Left lung (tissue), 10 donors: ENCODE measurements around the gene TRH. TPM values are rescaled to one million over a fixed set of nuclear protein-coding genes. Genes with fewer than 3 reads are reported as not detected.
"Not testable (repeated sequence)": the region's sequence is repeated elsewhere in the genome, so short reads cannot be mapped to it uniquely, and the experiment has no call there.

Experiments
- ATAC-seq: fragments of 200-7000 bp; cut with Tn5 transposase; one replicate; pipeline ENCODE4 v1.9.1; 2020; ENCODE audit warnings: moderate library complexity
- DNase-seq, 4 donors: peaks; one replicate each; pipeline ENCODE4 v3.0.0-alpha.2; 2013 to 2020
- H3K27ac ChIP-seq, 2 donors: fragments of 200-600 bp; sonication (generic) in 1 of 2; one replicate each; pipeline versions ENCODE4 v1.5.0 to v1.8.0; 2020 to 2021
- H3K27me3 ChIP-seq, 2 donors: fragments of 200-600 bp; sonication (generic) in 1 of 2; one replicate each; pipeline versions ENCODE4 v1.5.0 to v1.8.0; 2020 to 2021
- H3K36me3 ChIP-seq, 2 donors: fragments of 200-600 bp; sonication (generic) in 1 of 2; one replicate each; pipeline versions ENCODE4 v1.5.0 to v1.8.0; 2020 to 2021
- H3K4me1 ChIP-seq, 2 donors: fragments of 200-600 bp; one replicate each; pipeline ENCODE4 v1.8.0; 2021
- H3K4me3 ChIP-seq, 2 donors: fragments of 200-600 bp; sonication (generic) in 1 of 2; one replicate each; pipeline versions ENCODE4 v1.5.0 to v1.8.0; 2020 to 2021; ENCODE audit warnings: mild to moderate bottlenecking in 1 of 2
- H3K9me3 ChIP-seq, 2 donors: fragments of 200-600 bp; sonication (generic) in 1 of 2; one replicate each; pipeline versions ENCODE4 v1.5.0 to v1.8.0; 2020 to 2021
- intact Hi-C, 2 donors: fragments of 100-400 bp; cut with DNase I; formaldehyde crosslinking; loops; one replicate each; pipeline versions ENCODE4 v1.11.2 to v1.14.2; 2022
- polyA plus RNA-seq, 6 donors: library from polyadenylated mRNA; unstranded; fragments of 120-200 nt; gene quantifications; one replicate each; pipeline ENCODE4 v1.2.1, GENCODE V29; 2013; ENCODE audit not compliant: insufficient read length in 6 of 6
- total RNA-seq, 2 donors: library from RNA; stranded (reverse); fragmentation: NEBNext Ultra II Directional; extraction: Animal tissue kit (Norgen Biotek cat#: 25700); gene quantifications; one replicate each; pipeline ENCODE4 v1.2.1, GENCODE V29; 2021
- TF ChIP-seq, protein P1 (sequence below), 2 donors: fragments of 200-600 bp; sonication (generic) in 1 of 2; IDR thresholded peaks; one replicate each; pipeline versions ENCODE4 v1.5.0 to v1.8.0; 2021; ENCODE audit warnings: antibody characterized with exemption in 2 of 2
- donor health status: DM: no; HTN: yes; CAD: no.
- donor health status: DM: no; HTN: no; CAD: no.

Gene TRH
- total and polyA plus RNA-seq, 8 donors: 0.21 to 0.57 (median 0.39) TPM; not detected in 2

DNA sequence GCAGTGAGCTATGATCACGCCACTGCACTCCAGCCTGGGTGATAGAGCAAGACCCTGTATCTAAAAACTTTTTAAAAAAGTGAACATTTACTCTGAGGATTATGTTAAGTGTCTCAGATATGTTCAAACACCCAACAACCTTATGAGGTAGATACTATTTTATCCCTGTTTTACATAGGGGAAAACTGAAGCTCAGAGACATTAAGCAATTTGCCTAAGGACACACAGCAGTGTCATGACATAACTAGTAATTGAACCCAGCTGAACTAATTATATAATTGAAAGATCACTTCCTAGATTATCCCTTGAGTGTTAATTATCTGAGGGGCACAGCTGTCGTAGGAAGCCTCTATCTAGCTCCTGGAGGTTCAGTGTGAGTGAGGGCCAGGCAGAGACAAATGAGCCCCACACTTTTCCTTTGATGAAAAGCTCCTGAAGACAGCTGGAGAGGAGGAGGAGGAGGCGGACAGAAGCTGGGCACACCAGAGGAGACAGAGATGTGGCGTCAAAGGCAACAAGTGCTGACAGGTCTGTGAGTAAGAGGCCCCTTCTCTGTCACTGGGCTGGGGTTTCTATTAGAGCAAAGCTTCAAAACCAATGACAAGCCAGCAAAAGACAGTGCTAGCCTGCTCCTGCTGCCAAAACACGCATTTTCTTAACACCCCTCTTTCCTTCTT, 20.5 kb downstream of the TRH start:
- H3K27me3 ChIP-seq: peaks cover 0 to 4% of the 10 kb centered on the region in 2 donors
- H3K9me3 ChIP-seq: no peaks in the 10 kb centered on the region
- no peak overlapping the region for H3K27ac ChIP-seq
- DNase-seq (no peak), ATAC-seq (no peak)
- H3K4me1 ChIP-seq: no peaks in the 10 kb centered on the region
- intact Hi-C loops: no loop called here
- TF ChIP-seq, protein P1, sequence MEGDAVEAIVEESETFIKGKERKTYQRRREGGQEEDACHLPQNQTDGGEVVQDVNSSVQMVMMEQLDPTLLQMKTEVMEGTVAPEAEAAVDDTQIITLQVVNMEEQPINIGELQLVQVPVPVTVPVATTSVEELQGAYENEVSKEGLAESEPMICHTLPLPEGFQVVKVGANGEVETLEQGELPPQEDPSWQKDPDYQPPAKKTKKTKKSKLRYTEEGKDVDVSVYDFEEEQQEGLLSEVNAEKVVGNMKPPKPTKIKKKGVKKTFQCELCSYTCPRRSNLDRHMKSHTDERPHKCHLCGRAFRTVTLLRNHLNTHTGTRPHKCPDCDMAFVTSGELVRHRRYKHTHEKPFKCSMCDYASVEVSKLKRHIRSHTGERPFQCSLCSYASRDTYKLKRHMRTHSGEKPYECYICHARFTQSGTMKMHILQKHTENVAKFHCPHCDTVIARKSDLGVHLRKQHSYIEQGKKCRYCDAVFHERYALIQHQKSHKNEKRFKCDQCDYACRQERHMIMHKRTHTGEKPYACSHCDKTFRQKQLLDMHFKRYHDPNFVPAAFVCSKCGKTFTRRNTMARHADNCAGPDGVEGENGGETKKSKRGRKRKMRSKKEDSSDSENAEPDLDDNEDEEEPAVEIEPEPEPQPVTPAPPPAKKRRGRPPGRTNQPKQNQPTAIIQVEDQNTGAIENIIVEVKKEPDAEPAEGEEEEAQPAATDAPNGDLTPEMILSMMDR (IDR thresholded peaks at IDR 0.05): no peak
- H3K4me3 ChIP-seq: no peak overlapping the region
- H3K36me3 ChIP-seq: no peaks in the 10 kb centered on the region

DNA sequence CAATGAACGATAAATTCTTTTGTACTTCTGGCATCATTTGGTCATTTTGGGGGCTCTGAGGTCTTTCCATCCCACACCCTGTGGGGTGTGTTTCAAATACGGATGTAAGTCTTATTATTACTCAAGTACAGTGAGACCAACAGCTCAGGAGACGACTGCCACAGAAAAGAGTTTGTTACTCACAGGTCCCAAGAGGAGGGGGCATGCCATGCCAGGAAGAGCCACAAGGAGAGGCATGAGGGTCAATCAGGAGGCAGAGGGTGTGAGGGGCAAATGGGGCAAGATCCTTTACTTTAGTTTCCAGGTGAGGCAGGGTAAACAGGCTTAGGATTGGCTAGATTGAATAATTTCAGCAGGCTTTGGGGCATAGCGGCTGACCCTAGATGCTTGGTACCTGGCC, 21.6 kb downstream of the TRH start:
- Histone ChIP-seq H3K36me3 (no peaks in the 10 kb centered on the region), H3K27ac (no peak overlapping the region), H3K9me3 (no peaks in the 10 kb centered on the region), H3K4me1 (no peaks in the 10 kb centered on the region), H3K27me3 (peaks cover 0 to 4% of the 10 kb centered on the region in 2 donors), H3K4me3 (no peak overlapping the region)
- DNase-seq (no peak), ATAC-seq (no peak)
- TF ChIP-seq, protein P1 (IDR thresholded peaks at IDR 0.05): no peak
- intact Hi-C loops: no loop called here

DNA sequence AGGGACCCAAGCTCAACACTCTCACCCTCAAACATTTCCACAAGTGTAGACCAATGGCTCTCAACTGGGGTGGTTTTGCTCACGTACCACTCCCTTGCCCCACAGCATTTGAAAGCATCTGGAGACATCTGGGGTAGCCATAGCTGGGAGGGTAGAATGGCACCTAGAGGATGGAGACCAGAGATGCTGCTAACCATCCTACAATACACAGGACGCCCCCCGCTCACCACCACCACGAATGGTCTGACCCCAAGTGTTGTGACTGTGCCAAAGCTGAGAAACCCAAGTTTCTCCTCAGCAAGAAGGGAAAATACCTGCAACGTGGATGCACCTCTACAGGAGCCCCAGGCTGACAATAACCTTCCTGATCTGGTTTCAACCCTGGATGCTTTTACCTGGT, 24.7 kb downstream of the TRH start:
- intact Hi-C loops, ATAC-seq, H3K4me3 ChIP-seq: not testable (repeated sequence)

DNA sequence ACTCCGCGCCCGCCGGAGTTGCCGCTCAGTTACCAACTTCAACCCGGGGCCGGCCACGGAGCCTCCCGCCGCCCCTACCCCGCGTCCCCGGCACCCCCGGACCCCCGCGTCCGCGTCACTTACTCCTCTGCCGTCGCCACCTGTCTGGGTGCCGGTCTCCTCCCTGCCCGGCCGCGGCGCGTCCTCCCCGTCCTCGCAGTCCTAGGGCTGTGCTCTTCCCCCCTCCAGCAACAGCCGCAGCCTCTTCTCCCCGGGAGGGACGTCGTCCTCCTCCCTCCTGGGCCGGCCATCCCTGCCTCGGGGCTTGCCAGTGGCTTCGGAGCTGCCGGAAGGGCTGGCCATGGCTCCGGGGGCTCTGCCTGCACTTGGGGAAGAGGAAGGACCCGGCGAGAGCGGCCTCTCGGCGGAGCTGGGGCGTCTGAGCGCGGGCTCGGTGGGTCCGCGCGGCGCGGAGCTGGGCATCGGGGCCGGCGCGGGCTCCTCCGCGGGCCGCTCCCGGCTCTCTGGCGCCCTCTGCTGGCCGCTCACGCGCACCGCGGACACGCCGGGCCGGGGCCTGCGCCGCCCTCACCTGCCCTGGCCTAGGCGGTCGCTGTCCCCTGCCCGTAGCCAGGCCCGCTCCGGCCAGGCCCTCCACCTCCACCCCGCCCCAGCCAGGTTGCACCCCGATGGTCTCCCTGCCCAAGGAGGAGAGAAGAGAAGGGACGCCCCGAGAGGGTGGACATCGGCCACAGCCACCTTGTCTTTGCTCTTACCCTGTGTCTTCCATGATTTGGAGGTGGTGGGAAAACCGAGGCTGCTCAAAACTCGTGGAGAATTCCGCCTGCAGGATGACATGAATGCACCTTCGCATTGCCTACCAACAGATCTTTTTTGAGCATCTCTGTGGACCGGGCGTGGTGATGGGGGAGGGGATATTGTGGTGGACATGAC, 28.4 kb downstream of the TRH start:
- H3K36me3 ChIP-seq, H3K27ac ChIP-seq, intact Hi-C loops, H3K9me3 ChIP-seq, H3K4me1 ChIP-seq: not testable (repeated sequence)
- H3K4me3 ChIP-seq: peak overlapping the region; percentile 22 to 48
- ATAC-seq (peak; percentile 61), DNase-seq (peak; percentile 46 to 96 (median 52))
- TF ChIP-seq, protein P1 (IDR thresholded peaks at IDR 0.05): peak; percentile 66 to 82
- H3K27me3 ChIP-seq: peaks cover 0 to 33% of the 10 kb centered on the region in 2 donors

More for the DNA sequence above, 24.7 kb downstream of the TRH start:
- H3K9me3 ChIP-seq, H3K4me1 ChIP-seq, H3K27ac ChIP-seq, DNase-seq, H3K36me3 ChIP-seq: not testable (repeated sequence)
- peaks cover 0 to 12% of the 10 kb centered on the region in 2 donors for H3K27me3 ChIP-seq

DNA sequence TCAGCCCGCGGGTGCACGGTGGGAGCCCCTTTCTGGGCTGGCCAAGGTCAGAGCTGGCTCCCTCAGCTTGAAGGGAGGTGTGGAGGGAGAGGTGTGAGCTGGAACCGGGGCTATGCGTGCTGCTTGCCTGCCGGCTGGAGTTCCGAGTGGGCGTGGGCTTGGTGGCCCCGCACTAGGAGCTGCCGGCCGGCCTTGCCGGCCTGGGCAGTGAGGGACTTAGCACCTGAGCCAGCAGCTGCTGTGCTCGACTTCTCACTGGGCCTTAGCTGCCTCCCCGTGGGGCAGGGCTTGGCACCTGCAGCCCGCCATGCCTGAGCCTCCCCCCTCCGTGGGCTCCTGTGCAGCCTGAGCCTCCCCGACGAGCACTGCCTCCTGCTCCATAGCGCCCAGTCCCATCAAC, 36.0 kb downstream of the TRH start:
- peaks cover 0 to 18% of the 10 kb centered on the region in 2 donors for H3K27me3 ChIP-seq
- DNase-seq (no peak), ATAC-seq (no peak)
- H3K4me3 ChIP-seq: no peak overlapping the region
- no peaks in the 10 kb centered on the region for H3K9me3 ChIP-seq
- intact Hi-C loops: no loop called here
- TF ChIP-seq, protein P1 (IDR thresholded peaks at IDR 0.05): no peak
- H3K36me3 ChIP-seq: no peaks in the 10 kb centered on the region
- H3K27ac ChIP-seq: no peak overlapping the region
- no peaks in the 10 kb centered on the region for H3K4me1 ChIP-seq

DNA sequence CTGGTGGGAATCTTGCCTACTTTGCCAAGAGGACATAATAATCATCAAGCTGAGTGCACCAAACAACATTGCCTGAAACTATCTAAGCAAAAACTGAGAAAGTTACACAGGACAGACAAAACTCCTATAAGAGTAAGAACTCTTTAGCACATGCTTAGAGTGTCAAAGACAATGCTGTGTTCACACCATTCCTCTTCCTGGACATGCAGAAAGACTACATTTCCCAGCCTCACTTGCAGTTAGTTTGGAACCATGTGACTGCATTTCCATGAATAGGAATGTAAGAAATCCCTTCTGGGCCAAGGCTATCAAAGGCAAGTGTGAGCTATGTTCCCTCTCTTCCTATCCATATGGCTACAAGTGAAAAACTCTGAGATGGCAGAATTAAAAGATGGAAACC, 37.6 kb downstream of the TRH start:
- ATAC-seq: not testable (repeated sequence)

DNA sequence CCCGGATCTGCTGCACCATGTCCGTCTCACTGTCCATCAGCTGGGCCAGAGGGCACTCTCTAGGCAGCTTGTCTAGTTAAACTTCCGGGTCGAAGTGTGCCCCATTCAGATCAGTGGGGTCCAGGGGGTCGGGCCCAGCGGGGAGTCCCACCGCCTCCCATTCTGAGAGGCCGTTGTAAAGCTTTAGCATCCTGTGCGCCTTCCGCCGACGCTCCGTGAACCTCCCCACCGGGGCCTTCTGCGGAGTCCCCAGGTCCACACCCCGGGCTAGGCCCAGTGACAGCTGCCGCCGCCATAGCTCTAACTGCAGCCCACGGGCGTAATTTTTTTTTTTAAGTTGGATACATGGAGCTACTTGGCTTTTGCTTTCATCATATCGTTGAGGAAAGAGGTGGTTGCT, 38.7 kb downstream of the TRH start:
- DNase-seq, H3K4me1 ChIP-seq, H3K36me3 ChIP-seq, ATAC-seq, H3K9me3 ChIP-seq, H3K4me3 ChIP-seq, H3K27me3 ChIP-seq, intact Hi-C loops, H3K27ac ChIP-seq: not testable (repeated sequence)

More for the DNA sequence above, 37.6 kb downstream of the TRH start:
- DNase-seq, H3K9me3 ChIP-seq, intact Hi-C loops, H3K4me3 ChIP-seq, H3K36me3 ChIP-seq, H3K4me1 ChIP-seq, H3K27me3 ChIP-seq, H3K27ac ChIP-seq: not testable (repeated sequence)
